Measurements from ENCODE around the gene TCAF1. TPM values are rescaled to one million over a fixed set of nuclear protein-coding genes. Genes with fewer than 3 reads are reported as not detected.

Gene TCAF1
- total RNA-seq, 2 experiments from 2014 or later, result 13.7 to 13.8 TPM

Other genes starting within 250 kb of the TCAF1 start
- gene CTAGE6, start 144.5 kb downstream of the TCAF1 start, total RNA-seq, result under 1 TPM; 0.98 to 0.99 TPM
- not detected for gene OR2F2, start 33.1 kb upstream of the TCAF1 start, total RNA-seq
- gene OR2F1, start 52.7 kb upstream of the TCAF1 start, total RNA-seq, result not detected
- not detected for gene OR6B1, start 98.1 kb upstream of the TCAF1 start, total RNA-seq
- not detected for gene OR2A5, start 146.8 kb upstream of the TCAF1 start, total RNA-seq
- gene OR2A25, start 167.6 kb upstream of the TCAF1 start, total RNA-seq, result not detected
- gene OR2A12, start 184.1 kb upstream of the TCAF1 start, total RNA-seq, result not detected
- not detected for gene OR2A2, start 207.4 kb upstream of the TCAF1 start, total RNA-seq
- not detected for gene OR2A14, start 221.0 kb upstream of the TCAF1 start, total RNA-seq